Keratinocyte (primary cell): ENCODE results near the gene DDX46. TPM values are rescaled to one million over a fixed set of nuclear protein-coding genes. Genes with fewer than 3 reads are reported as not detected.
A peak's percentile ranks its signal among the peaks of the same experiment; 100 is the strongest.

Experiments
- DNase-seq: peaks from one replicate; pipeline ENCODE4 v3.0.0-alpha.2; 2011; ENCODE audit warnings: low read depth, missing footprints, low spot score
- FAIRE-seq: peaks from 2 replicates; lab custom pipeline; 2011; peaks lifted over from hg19 to GRCh38; lab: Jason Lieb, UNC
- H2AFZ ChIP-seq: 2 replicates; pipeline ENCODE4 v1.6.0; 2012; ENCODE audit warnings: low read length, control low read depth, inconsistent platforms; ENCODE audit not compliant: control insufficient read depth
- H3K27ac ChIP-seq: 2 replicates; pipeline ENCODE4 v1.5.1; 2011; ENCODE audit warnings: low read length; ENCODE audit not compliant: control insufficient read depth, insufficient read depth
- H3K27me3 ChIP-seq: 3 replicates; pipeline ENCODE4 v1.6.0; 2011; ENCODE audit warnings: low read length; ENCODE audit not compliant: control insufficient read depth, insufficient read depth; ENCODE audit errors: extremely low read depth
- H3K36me3 ChIP-seq, 2 experiments: 2 replicates in 1 of 2; 3 replicates in 1 of 2; pipeline ENCODE4 v1.5.1; 2011; ENCODE audit warnings: low read length in 2 of 2, mild to moderate bottlenecking in 1 of 2; ENCODE audit not compliant: control insufficient read depth in 2 of 2, insufficient read depth in 2 of 2; ENCODE audit errors: extremely low read depth in 1 of 2
- H3K4me1 ChIP-seq: 3 replicates; pipeline ENCODE4 v1.5.1; 2011; ENCODE audit warnings: low read length; ENCODE audit not compliant: control insufficient read depth, insufficient read depth; ENCODE audit errors: extremely low read depth
- H3K4me2 ChIP-seq: 3 replicates; pipeline ENCODE4 v1.6.0; 2011; ENCODE audit warnings: low read depth, low read length; ENCODE audit not compliant: control insufficient read depth, insufficient read depth; ENCODE audit errors: extremely low read depth
- H3K4me3 ChIP-seq, 3 experiments: fragments of 200-600 bp in 1 of 3; sonication (generic) in 1 of 3; 2 replicates in 2 of 3; 3 replicates in 1 of 3; pipeline ENCODE4 v1.5.1; 2011 to 2016; ENCODE audit warnings: low read length in 3 of 3, mild to moderate bottlenecking in 3 of 3, control low read depth in 2 of 3, inconsistent platforms in 1 of 3, low read depth in 1 of 3, mixed read lengths in 1 of 3, mixed run types in 1 of 3, moderate library complexity in 1 of 3; ENCODE audit not compliant: control insufficient read depth in 2 of 3, insufficient read depth in 2 of 3; ENCODE audit errors: extremely low read depth in 1 of 3
- H3K79me2 ChIP-seq: 2 replicates; pipeline ENCODE4 v1.6.0; 2012; ENCODE audit warnings: low read length; ENCODE audit not compliant: control insufficient read depth, insufficient read depth
- H3K9ac ChIP-seq: 3 replicates; pipeline ENCODE4 v1.6.0; 2011; ENCODE audit warnings: low read length; ENCODE audit not compliant: control insufficient read depth, insufficient read depth; ENCODE audit errors: extremely low read depth
- H3K9me1 ChIP-seq: 3 replicates; pipeline ENCODE4 v1.6.0; 2011; ENCODE audit warnings: low read length; ENCODE audit not compliant: control insufficient read depth, insufficient read depth; ENCODE audit errors: extremely low read depth
- H3K9me3 ChIP-seq: 2 replicates; pipeline ENCODE4 v1.5.1; 2012; ENCODE audit warnings: low read depth, low read length; ENCODE audit not compliant: control insufficient read depth
- H4K20me1 ChIP-seq: 3 replicates; pipeline ENCODE4 v1.6.0; 2011; ENCODE audit warnings: low read length; ENCODE audit not compliant: control insufficient read depth, insufficient read depth; ENCODE audit errors: extremely low read depth
- CTCF ChIP-seq, 3 experiments: IDR thresholded peaks in 1 of 3; conservative IDR thresholded peaks in 1 of 3; optimal IDR thresholded peaks in 1 of 3; 2 replicates in 2 of 3; 3 replicates in 1 of 3; pipeline versions ENCODE3 to v1.5.1; 2011; ENCODE audit warnings: low read length in 3 of 3, mild to moderate bottlenecking in 3 of 3, moderate library complexity in 2 of 3, control low read depth in 1 of 3, inconsistent platforms in 1 of 3; ENCODE audit not compliant: insufficient read depth in 2 of 3; ENCODE audit errors: extremely low read depth in 1 of 3
- EZH2 ChIP-seq: IDR thresholded peaks from one replicate; pipeline ENCODE4 v1.6.1; 2012; ENCODE audit warnings: inconsistent platforms, mild to moderate bottlenecking, low read length, moderate library complexity
- dilution Hi-C: fragments of 300-500 bp; cut with MboI; formaldehyde crosslinking; loops from one replicate; pipeline ENCODE4 v1.7.0; 2020; ENCODE audit warnings: low sequenced_read_pairs; ENCODE audit not compliant: extremely low pct_ligation_motif_present
- polyA plus RNA-seq, 5 experiments: library from polyadenylated mRNA; depleted of rRNA in 3 of 5; stranded (reverse) in 3 of 5; stranded (forward) in 1 of 5; unstranded in 1 of 5; fragments of >200 nt; gene quantifications; 1 replicate in 1 of 5; 2 replicates in 3 of 5; 3 replicates in 1 of 5; pipeline versions ENCODE4 v1.2.1 to v1.2.3, GENCODE V29; 2011 to 2012; ENCODE audit warnings: missing spikeins in 2 of 5, low read depth in 1 of 5, low replicate concordance in 1 of 5

DDX46 gene
- polyA plus RNA-seq, 1 donor (not counting 4 experiments of a cell fraction or from before 2014, with no cell fraction given) = 39.0 TPM

GRCh38 chr5:134784946-134785620, 26.5 kb downstream of the DDX46 start:
- H3K36me3 ChIP-seq = peaks cover 6 to 11% of the 10 kb centered on the region in 2 experiments
- no peak overlapping the region for H3K4me3 ChIP-seq
- DNase-seq (no peak), FAIRE-seq (peak; percentile 60)
- no peaks in the 10 kb centered on the region for H3K79me2 ChIP-seq
- H3K27ac ChIP-seq = no peak overlapping the region
- no peaks in the 10 kb centered on the region for H3K9me3 ChIP-seq
- H3K9me1 ChIP-seq = no peaks in the 10 kb centered on the region
- H3K27me3 ChIP-seq = no peaks in the 10 kb centered on the region
- dilution Hi-C loops = no loop called here
- H3K4me2 ChIP-seq = no peak overlapping the region
- H4K20me1 ChIP-seq = no peaks in the 10 kb centered on the region
- no peak overlapping the region for H2AFZ ChIP-seq
- H3K4me1 ChIP-seq = peaks cover 6% of the 10 kb centered on the region
- TF ChIP-seq CTCF (optimal IDR thresholded peaks at IDR 0.05 in 1 of 3, IDR thresholded peaks at IDR 0.05 in 1 of 3, conservative IDR thresholded peaks at IDR 0.05 in 1 of 3; ENCODE audit: extremely low read depth in 1 of 3, insufficient read depth in 2 of 3, low read length in 3 of 3) = no peak
- no peak for TF ChIP-seq EZH2
- no peak overlapping the region for H3K9ac ChIP-seq

- no peaks in the 10 kb centered on the region for H3K9me3 ChIP-seq
- peaks cover 13% of the 10 kb centered on the region in 2 experiments for H3K36me3 ChIP-seq
- no peaks in the 10 kb centered on the region for H3K79me2 ChIP-seq
- DNase-seq (no peak), FAIRE-seq (no peak)
- dilution Hi-C loops = no loop called here
- H3K4me1 ChIP-seq = peaks cover 6% of the 10 kb centered on the region
- H3K9ac ChIP-seq = no peak overlapping the region
- no peak overlapping the region for H2AFZ ChIP-seq
- H3K4me3 ChIP-seq = no peak overlapping the region
- H4K20me1 ChIP-seq = no peaks in the 10 kb centered on the region
- no peak overlapping the region for H3K27ac ChIP-seq
- TF ChIP-seq EZH2 = no peak
- no peak for TF ChIP-seq CTCF (optimal IDR thresholded peaks at IDR 0.05 in 1 of 3, IDR thresholded peaks at IDR 0.05 in 1 of 3, conservative IDR thresholded peaks at IDR 0.05 in 1 of 3; ENCODE audit: extremely low read depth in 1 of 3, insufficient read depth in 2 of 3, low read length in 3 of 3)
- H3K9me1 ChIP-seq = no peaks in the 10 kb centered on the region
- no peaks in the 10 kb centered on the region for H3K27me3 ChIP-seq
- H3K4me2 ChIP-seq = no peak overlapping the region
Measured at GRCh38 chr5:134787692-134788091, 29.1 kb downstream of the DDX46 start.
